Measurements from ENCODE around the gene GK.

Gene GK

GRCh38 chrX:30661228-30661627 is 8.0 kb downstream of the GK start:
- Histone ChIP-seq H3K27me3 (ENCODE audit: insufficient read depth, poor library complexity, severe bottlenecking) (no peaks in the 10 kb centered on the region), H3K27ac (replicated peaks) (no peak overlapping the region), H3K4me3 (replicated peaks; ENCODE audit: insufficient read depth, low read length) (no peak overlapping the region)
- TF ChIP-seq REST (IDR thresholded peaks at IDR 0.05; ENCODE audit: insufficient replicate concordance, low read depth) (no peak), GABPA (IDR thresholded peaks at IDR 0.05; ENCODE audit: low read depth) (no peak), POLR2AphosphoS5 (IDR thresholded peaks at IDR 0.05; ENCODE audit: low read depth) (no peak), SPI1 (IDR thresholded peaks at IDR 0.05; ENCODE audit: borderline replicate concordance, low read depth) (no peak), CTCF (IDR thresholded peaks at IDR 0.05; ENCODE audit: insufficient read depth, low read length) (no peak)
- DNase-seq (ENCODE audit: low read depth in 1 of 2, low spot score in 1 of 2) = no peak

- H3K4me3 ChIP-seq (replicated peaks; ENCODE audit: insufficient read depth, low read length) = no peak overlapping the region
- no peak overlapping the region for H3K27ac ChIP-seq (replicated peaks)
- no peak for DNase-seq (ENCODE audit: low read depth in 1 of 2, low spot score in 1 of 2)
- H3K27me3 ChIP-seq (ENCODE audit: insufficient read depth, poor library complexity, severe bottlenecking) = peaks cover 3% of the 10 kb centered on the region
- TF ChIP-seq CTCF (IDR thresholded peaks at IDR 0.05; ENCODE audit: insufficient read depth, low read length) (no peak), POLR2AphosphoS5 (IDR thresholded peaks at IDR 0.05; ENCODE audit: low read depth) (no peak), REST (IDR thresholded peaks at IDR 0.05; ENCODE audit: insufficient replicate concordance, low read depth) (no peak), GABPA (IDR thresholded peaks at IDR 0.05; ENCODE audit: low read depth) (no peak), SPI1 (IDR thresholded peaks at IDR 0.05; ENCODE audit: borderline replicate concordance, low read depth) (no peak)
Measured at GRCh38 chrX:30663322-30663721, 10.1 kb downstream of the GK start.

- no peak for DNase-seq (ENCODE audit: low read depth in 1 of 2, low spot score in 1 of 2)
- no peak for TF ChIP-seq POLR2AphosphoS5 (IDR thresholded peaks at IDR 0.05; ENCODE audit: low read depth)
- TF ChIP-seq CTCF (IDR thresholded peaks at IDR 0.05; ENCODE audit: insufficient read depth, low read length) = no peak
- TF ChIP-seq GABPA (IDR thresholded peaks at IDR 0.05; ENCODE audit: low read depth) = no peak
- TF ChIP-seq SPI1 (IDR thresholded peaks at IDR 0.05; ENCODE audit: borderline replicate concordance, low read depth) = no peak
- TF ChIP-seq REST (IDR thresholded peaks at IDR 0.05; ENCODE audit: insufficient replicate concordance, low read depth) = no peak
- no peak overlapping the region for H3K27ac ChIP-seq (replicated peaks)
- no peak overlapping the region for H3K4me3 ChIP-seq (replicated peaks; ENCODE audit: insufficient read depth, low read length)
- peaks cover 3% of the 10 kb centered on the region for H3K27me3 ChIP-seq (ENCODE audit: insufficient read depth, poor library complexity, severe bottlenecking)
Measured at GRCh38 chrX:30665471-30665870, 12.2 kb downstream of the GK start.
